OCI-LY1 (cell line): ENCODE measurements around the gene ADARB2.

Experiments
- EZH2 ChIP-seq: fragments of 200-600 bp; sonication (generic), shearing (Covaris generic); IDR thresholded peaks from 2 replicates; pipeline ENCODE4 v1.8.0; 2017; ENCODE audit warnings: borderline replicate concordance, mixed run types, mild to moderate bottlenecking, antibody characterized with exemption, low read length, moderate library complexity, mixed read lengths
- TF ChIP-seq, protein P1 (sequence below): fragments of 200-600 bp; sonication (generic), shearing (Covaris generic); IDR thresholded peaks from 2 replicates; pipeline ENCODE4 v1.5.1; 2017; ENCODE audit warnings: mild to moderate bottlenecking, antibody characterized with exemption, low read length, moderate library complexity, mixed read lengths

DNA sequence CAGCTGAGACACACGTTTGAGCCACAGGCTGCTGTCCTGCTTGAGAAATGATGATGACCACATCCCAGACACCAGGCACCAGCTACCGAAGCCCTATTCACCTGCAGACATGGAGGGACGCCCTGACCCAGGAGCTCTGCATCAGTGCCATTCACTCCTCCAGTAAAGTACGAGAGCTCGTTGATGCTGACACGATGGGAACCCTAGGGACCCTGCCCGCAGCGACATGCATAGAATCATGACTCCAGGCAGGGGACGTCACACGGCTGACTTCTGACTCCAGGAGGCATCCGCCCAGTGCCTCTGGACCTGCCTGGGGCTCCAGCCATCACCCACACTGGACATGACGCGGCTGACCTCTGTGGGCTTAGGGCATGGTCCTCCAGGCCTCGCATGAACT lies 129.9 kb downstream of the ADARB2 start:
- TF ChIP-seq, protein P1, sequence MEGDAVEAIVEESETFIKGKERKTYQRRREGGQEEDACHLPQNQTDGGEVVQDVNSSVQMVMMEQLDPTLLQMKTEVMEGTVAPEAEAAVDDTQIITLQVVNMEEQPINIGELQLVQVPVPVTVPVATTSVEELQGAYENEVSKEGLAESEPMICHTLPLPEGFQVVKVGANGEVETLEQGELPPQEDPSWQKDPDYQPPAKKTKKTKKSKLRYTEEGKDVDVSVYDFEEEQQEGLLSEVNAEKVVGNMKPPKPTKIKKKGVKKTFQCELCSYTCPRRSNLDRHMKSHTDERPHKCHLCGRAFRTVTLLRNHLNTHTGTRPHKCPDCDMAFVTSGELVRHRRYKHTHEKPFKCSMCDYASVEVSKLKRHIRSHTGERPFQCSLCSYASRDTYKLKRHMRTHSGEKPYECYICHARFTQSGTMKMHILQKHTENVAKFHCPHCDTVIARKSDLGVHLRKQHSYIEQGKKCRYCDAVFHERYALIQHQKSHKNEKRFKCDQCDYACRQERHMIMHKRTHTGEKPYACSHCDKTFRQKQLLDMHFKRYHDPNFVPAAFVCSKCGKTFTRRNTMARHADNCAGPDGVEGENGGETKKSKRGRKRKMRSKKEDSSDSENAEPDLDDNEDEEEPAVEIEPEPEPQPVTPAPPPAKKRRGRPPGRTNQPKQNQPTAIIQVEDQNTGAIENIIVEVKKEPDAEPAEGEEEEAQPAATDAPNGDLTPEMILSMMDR, result no peak
- no peak for TF ChIP-seq EZH2
